Panc1 (cell line): Measurements from ENCODE around the gene CHRNE. TPM values are rescaled to one million over a fixed set of nuclear protein-coding genes. Genes with fewer than 3 reads are reported as not detected.

Source experiments
- ATAC-seq: fragments of 200-7000 bp; cut with Tn5 transposase; 2 replicates; pipeline ENCODE4 v1.9.1; 2020; ENCODE audit warnings: mild to moderate bottlenecking, moderate library complexity
- BruUV-seq: library from RNA; stranded (reverse); fragments of 400-500 nt; replicated peaks from 2 replicates; lab custom pipeline; 2021; lab: Mats Ljungman, UMichigan
- CTCF ChIA-PET: fragments of 300-600 bp; sonication (Branson Sonifier 250); formaldehyde crosslinking; loops from one replicate; lab custom pipeline; 2022; ENCODE audit warnings: antibody characterized with exemption; lab: Charles Lee
- POLR2A ChIA-PET: fragments of 300-600 bp; sonication (Branson Sonifier 250); formaldehyde crosslinking; loops from one replicate; lab custom pipeline; 2022; ENCODE audit warnings: antibody characterized with exemption; lab: Charles Lee
- DNase-seq: peaks from one replicate; pipeline ENCODE4 v3.0.0-alpha.2; 2010; ENCODE audit warnings: low read depth, low spot score
- H3K27ac ChIP-seq: 2 replicates; pipeline ENCODE4 v1.5.1; 2011; ENCODE audit warnings: mild to moderate bottlenecking, low read length, inconsistent platforms
- H3K27me3 ChIP-seq: fragments of 200-500 bp; sonication (Bioruptor generic); 2 replicates; pipeline ENCODE4 v1.6.0; 2014; ENCODE audit warnings: low read length, inconsistent platforms; ENCODE audit not compliant: control insufficient read depth, insufficient read depth
- H3K36me3 ChIP-seq: fragments of 200-500 bp; sonication (Bioruptor generic); 2 replicates; pipeline ENCODE4 v1.5.1; 2014; ENCODE audit warnings: inconsistent platforms, mild to moderate bottlenecking, low read length, moderate library complexity; ENCODE audit not compliant: control insufficient read depth, insufficient read depth
- H3K4me1 ChIP-seq: 2 replicates; pipeline ENCODE4 v1.5.1; 2011; ENCODE audit warnings: inconsistent platforms, mild to moderate bottlenecking, low read length, moderate library complexity; ENCODE audit not compliant: control insufficient read depth, insufficient read depth
- H3K4me3 ChIP-seq, 2 experiments: 2 replicates each; pipeline ENCODE4 v1.5.1; 2011 to 2012; ENCODE audit warnings: low read depth in 2 of 2, low read length in 2 of 2, mild to moderate bottlenecking in 2 of 2, inconsistent platforms in 1 of 2, moderate library complexity in 1 of 2
- H3K9me3 ChIP-seq: fragments of 200-500 bp; sonication (Bioruptor generic); 2 replicates; pipeline ENCODE4 v1.5.1; 2014; ENCODE audit warnings: low read depth, mild to moderate bottlenecking, inconsistent platforms, low read length, moderate library complexity; ENCODE audit not compliant: control insufficient read depth, insufficient read depth
- POLR2AphosphoS5 ChIP-seq: IDR thresholded peaks from 2 replicates; pipeline ENCODE4 v1.6.1; 2012; ENCODE audit warnings: mild to moderate bottlenecking, low read depth, low read length, moderate library complexity
- SIN3A ChIP-seq: IDR thresholded peaks from 2 replicates; pipeline ENCODE4 v1.6.1; 2012; ENCODE audit warnings: low read depth, mild to moderate bottlenecking, low read length, moderate library complexity, borderline replicate concordance; ENCODE audit not compliant: insufficient read depth
- TCF7L2 ChIP-seq: IDR thresholded peaks from 2 replicates; pipeline ENCODE4 v1.6.1; 2011; ENCODE audit warnings: mild to moderate bottlenecking, low read depth, low read length, inconsistent platforms
- in situ Hi-C: cut with HindIII; loops from 2 replicates; pipeline ENCODE4 v1.10.0; 2016; ENCODE audit warnings: low sequenced_read_pairs, low pct_unique_long_range_greater_than_20kb
- intact Hi-C: fragments of 100-400 bp; cut with micrococcal nuclease; formaldehyde crosslinking; loops from one replicate; pipeline ENCODE4 v1.10.0; 2022; ENCODE audit not compliant: unreplicated experiment
- total RNA-seq: library from RNA; stranded (reverse); gene quantifications from one replicate; pipeline ENCODE4 v1.2.1, GENCODE V29; 2021; ENCODE audit not compliant: unreplicated experiment
- TF ChIP-seq, protein P1 (sequence below): fragments of 450-650 bp; IDR thresholded peaks from 2 replicates; pipeline ENCODE4 v1.5.1; 2017; ENCODE audit warnings: mild to moderate bottlenecking
- TF ChIP-seq, protein P2 (sequence below), 2 experiments: IDR thresholded peaks; 2 replicates each; pipeline ENCODE4 v1.6.1; 2011 to 2012; ENCODE audit warnings: low read depth in 2 of 2, control low read depth in 1 of 2, low read length in 1 of 2, mild to moderate bottlenecking in 1 of 2, moderate library complexity in 1 of 2; ENCODE audit not compliant: insufficient read depth in 1 of 2

Gene CHRNE
- total RNA-seq, 1 experiment from 2014 or later, result 0.13 TPM

DNA sequence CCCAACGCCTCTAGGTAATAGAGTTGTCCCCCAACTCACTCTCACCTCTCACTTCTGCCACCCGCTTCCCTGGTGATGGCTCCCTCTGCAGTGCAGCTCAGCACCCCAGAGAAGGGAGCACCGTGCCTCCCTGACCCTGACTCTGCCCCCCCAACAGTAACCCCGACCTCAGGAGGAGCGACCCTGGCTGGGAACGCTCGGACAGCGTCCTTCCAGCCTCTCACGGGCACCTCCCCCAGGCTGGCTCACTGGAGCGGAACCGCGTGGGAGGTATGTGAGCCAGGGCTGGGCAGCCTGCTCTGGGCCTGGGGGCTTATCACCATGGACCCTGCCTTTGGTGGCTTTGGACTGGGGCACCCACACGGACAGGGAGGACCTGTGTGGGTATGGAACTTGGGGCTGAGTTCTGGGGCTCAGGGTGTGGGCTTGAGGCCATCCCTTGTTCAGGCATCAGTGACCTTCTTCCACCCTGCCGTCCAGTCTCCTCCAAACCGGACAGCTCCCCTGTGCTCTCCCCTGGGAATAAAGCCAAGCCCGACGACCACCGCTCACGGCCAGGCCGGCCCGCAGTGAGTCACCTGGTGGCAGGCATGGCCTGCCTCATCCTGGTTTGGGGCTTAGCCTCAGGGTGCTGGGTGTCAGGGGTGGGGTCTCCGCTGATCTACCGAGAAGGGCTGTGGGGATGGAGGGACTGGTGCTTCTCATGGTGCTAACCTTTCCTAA is 10.2 kb downstream of the CHRNE start:
- Histone ChIP-seq H3K36me3 (peaks cover 4% of the 10 kb centered on the region; the same call in 1 of the 2 replicates), H3K27ac (no peak overlapping the region), H3K9me3 (no peaks in the 10 kb centered on the region), H3K4me3 (no peak overlapping the region), H3K4me1 (no peaks in the 10 kb centered on the region), H3K27me3 (no peaks in the 10 kb centered on the region)
- ChIA-PET CTCF (no interaction called here), POLR2A (no interaction called here)
- in situ Hi-C loops, result no loop called here
- DNase-seq (no peak), ATAC-seq (no peak)
- intact Hi-C loops, result no loop called here
- TF ChIP-seq TCF7L2, result no peak
- TF ChIP-seq POLR2AphosphoS5, result no peak
- TF ChIP-seq, protein P1, sequence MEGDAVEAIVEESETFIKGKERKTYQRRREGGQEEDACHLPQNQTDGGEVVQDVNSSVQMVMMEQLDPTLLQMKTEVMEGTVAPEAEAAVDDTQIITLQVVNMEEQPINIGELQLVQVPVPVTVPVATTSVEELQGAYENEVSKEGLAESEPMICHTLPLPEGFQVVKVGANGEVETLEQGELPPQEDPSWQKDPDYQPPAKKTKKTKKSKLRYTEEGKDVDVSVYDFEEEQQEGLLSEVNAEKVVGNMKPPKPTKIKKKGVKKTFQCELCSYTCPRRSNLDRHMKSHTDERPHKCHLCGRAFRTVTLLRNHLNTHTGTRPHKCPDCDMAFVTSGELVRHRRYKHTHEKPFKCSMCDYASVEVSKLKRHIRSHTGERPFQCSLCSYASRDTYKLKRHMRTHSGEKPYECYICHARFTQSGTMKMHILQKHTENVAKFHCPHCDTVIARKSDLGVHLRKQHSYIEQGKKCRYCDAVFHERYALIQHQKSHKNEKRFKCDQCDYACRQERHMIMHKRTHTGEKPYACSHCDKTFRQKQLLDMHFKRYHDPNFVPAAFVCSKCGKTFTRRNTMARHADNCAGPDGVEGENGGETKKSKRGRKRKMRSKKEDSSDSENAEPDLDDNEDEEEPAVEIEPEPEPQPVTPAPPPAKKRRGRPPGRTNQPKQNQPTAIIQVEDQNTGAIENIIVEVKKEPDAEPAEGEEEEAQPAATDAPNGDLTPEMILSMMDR, result no peak
- TF ChIP-seq, protein P2, sequence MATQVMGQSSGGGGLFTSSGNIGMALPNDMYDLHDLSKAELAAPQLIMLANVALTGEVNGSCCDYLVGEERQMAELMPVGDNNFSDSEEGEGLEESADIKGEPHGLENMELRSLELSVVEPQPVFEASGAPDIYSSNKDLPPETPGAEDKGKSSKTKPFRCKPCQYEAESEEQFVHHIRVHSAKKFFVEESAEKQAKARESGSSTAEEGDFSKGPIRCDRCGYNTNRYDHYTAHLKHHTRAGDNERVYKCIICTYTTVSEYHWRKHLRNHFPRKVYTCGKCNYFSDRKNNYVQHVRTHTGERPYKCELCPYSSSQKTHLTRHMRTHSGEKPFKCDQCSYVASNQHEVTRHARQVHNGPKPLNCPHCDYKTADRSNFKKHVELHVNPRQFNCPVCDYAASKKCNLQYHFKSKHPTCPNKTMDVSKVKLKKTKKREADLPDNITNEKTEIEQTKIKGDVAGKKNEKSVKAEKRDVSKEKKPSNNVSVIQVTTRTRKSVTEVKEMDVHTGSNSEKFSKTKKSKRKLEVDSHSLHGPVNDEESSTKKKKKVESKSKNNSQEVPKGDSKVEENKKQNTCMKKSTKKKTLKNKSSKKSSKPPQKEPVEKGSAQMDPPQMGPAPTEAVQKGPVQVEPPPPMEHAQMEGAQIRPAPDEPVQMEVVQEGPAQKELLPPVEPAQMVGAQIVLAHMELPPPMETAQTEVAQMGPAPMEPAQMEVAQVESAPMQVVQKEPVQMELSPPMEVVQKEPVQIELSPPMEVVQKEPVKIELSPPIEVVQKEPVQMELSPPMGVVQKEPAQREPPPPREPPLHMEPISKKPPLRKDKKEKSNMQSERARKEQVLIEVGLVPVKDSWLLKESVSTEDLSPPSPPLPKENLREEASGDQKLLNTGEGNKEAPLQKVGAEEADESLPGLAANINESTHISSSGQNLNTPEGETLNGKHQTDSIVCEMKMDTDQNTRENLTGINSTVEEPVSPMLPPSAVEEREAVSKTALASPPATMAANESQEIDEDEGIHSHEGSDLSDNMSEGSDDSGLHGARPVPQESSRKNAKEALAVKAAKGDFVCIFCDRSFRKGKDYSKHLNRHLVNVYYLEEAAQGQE (IDR thresholded peaks at IDR 0.05; ENCODE audit: insufficient read depth in 1 of 2, low read depth in 2 of 2, low read length in 1 of 2), result no peak
- TF ChIP-seq SIN3A, result no peak
- BruUV-seq, result no TSS peak

DNA sequence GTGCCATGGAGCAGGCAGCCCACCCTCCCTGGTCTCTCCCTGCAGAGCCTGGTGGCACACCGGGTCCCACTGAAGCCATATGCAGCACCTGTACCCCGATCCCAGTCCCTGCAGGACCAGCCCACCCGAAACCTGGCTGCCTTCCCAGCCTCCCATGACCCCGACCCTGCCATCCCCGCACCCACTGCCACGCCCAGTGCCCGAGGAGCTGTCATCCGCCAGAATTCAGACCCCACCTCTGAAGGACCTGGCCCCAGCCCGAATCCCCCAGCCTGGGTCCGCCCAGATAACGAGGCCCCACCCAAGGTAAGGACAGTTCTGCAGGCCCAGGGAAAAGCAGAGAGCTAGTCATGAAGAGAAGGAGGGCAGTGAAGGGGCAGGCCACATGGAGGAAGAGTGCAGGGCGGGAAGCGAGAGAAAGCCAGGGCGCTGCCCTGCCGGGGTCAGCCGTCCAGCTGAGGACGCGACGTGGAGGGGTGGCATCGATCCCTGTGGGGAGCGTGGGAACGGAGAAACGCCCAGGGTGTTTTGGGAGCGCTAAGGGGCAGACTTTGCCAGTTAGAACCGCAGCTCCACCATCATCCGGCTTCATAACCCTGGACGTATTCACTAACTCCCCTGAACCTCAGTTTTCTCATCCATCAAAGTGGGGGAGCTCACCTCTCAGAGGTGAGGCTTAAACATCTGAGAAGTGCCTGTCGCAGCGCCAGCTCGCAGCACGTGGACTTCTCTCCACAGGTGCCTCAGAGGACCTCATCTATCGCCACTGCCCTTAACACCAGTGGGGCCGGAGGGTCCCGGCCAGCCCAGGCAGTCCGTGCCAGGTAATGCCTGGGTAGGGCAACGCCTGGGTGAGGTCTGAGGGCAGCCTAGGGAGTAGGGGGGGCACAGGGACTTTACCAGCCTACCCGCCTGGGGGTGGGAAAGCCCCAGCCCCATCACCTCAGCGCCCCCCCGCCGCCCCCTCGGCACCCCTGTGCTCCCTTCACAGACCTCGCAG is 11.2 kb downstream of the CHRNE start:
- in situ Hi-C loops, result no loop called here
- ATAC-seq, result no peak
- H3K36me3 ChIP-seq, result peaks cover 4% of the 10 kb centered on the region; the same call in 1 of the 2 replicates

More for the DNA sequence above, 11.2 kb downstream of the CHRNE start:
- no peaks in the 10 kb centered on the region for H3K4me1 ChIP-seq
- no peak overlapping the region for H3K27ac ChIP-seq
- TF ChIP-seq SIN3A (no peak), TCF7L2 (no peak)
- TF ChIP-seq, protein P1, result no peak
- no peaks in the 10 kb centered on the region for H3K9me3 ChIP-seq
- intact Hi-C loops, result no loop called here
- no TSS peak for BruUV-seq
- no peak for DNase-seq
- CTCF ChIA-PET, result interaction anchor here (0.6 to 0.7 kb wide), 3 partner anchors 15 to 68 kb away, joined by 3 to 6 read pairs (median 5); no protein-coding TSS in a partner anchor
- POLR2A ChIA-PET, result no interaction called here
- no peak overlapping the region for H3K4me3 ChIP-seq
- no peaks in the 10 kb centered on the region for H3K27me3 ChIP-seq
